HepG2 (cell line): ENCODE measurements around the gene RPGRIP1. TPM values are rescaled to one million over a fixed set of nuclear protein-coding genes. Genes with fewer than 3 reads are reported as not detected.
A peak's percentile ranks its signal among the peaks of the same experiment; 100 is the strongest.

Experiments
- ATAC-seq: fragments of 200-7000 bp; cut with Tn5 transposase; 3 replicates; pipeline ENCODE4 v1.9.1; 2020; ENCODE audit warnings: mild to moderate bottlenecking, moderate library complexity
- BruUV-seq: library from RNA; stranded (reverse); fragments of 400-500 nt; replicated peaks from 2 replicates; lab custom pipeline; 2021; lab: Mats Ljungman, UMichigan
- CTCF ChIA-PET: fragments of 300-600 bp; formaldehyde crosslinking; extraction: SDS; loops from one replicate; lab custom pipeline; 2021; ENCODE audit warnings: low total read pairs, inconsistent platforms, low intra/inter-chr PET ratio; lab: Yijun Ruan, JAX
- POLR2A ChIA-PET: fragments of 350-600 bp; sonication (Branson Sonifier 250); formaldehyde crosslinking; loops from one replicate; lab custom pipeline; 2020; ENCODE audit warnings: antibody characterized with exemption, inconsistent platforms; lab: Yijun Ruan, JAX
- DNase-seq: peaks from one replicate; pipeline ENCODE4 v3.0.0-alpha.2; 2015; ENCODE audit warnings: low spot score
- FAIRE-seq: peaks from 3 replicates; lab custom pipeline; 2011; peaks lifted over from hg19 to GRCh38; lab: Jason Lieb, UNC
- H2AFZ ChIP-seq: one replicate; pipeline ENCODE4 v1.6.1; 2011; ENCODE audit warnings: low read length, inconsistent platforms
- H3K27ac ChIP-seq: fragments of 300-600 bp; 3 replicates; pipeline ENCODE4 v1.8.0; 2011; ENCODE audit warnings: mixed run types, mild to moderate bottlenecking, mixed read lengths, low read length, inconsistent platforms; ENCODE audit not compliant: insufficient read depth; ENCODE audit errors: extremely low read length
- H3K27me3 ChIP-seq, 2 experiments: fragments of 200-600 bp in 1 of 2; 2 replicates in 1 of 2; 3 replicates in 1 of 2; pipeline versions ENCODE4 v1.6.0 to v1.8.0; 2011; ENCODE audit warnings: low read length in 2 of 2, mild to moderate bottlenecking in 2 of 2, moderate library complexity in 2 of 2, inconsistent platforms in 1 of 2; ENCODE audit not compliant: insufficient read depth in 2 of 2, control insufficient read depth in 1 of 2
- H3K36me3 ChIP-seq, 2 experiments: fragments of 200-600 bp in 1 of 2; replicated peaks in 1 of 2; 2 replicates in 1 of 2; 3 replicates in 1 of 2; pipeline versions ENCODE4 v1.5.1 to v1.8.0; 2011; ENCODE audit warnings: low read length in 2 of 2, inconsistent platforms in 1 of 2; ENCODE audit not compliant: insufficient read depth in 2 of 2, control insufficient read depth in 1 of 2
- H3K4me1 ChIP-seq: 2 replicates; pipeline ENCODE4 v1.5.1; 2012; ENCODE audit warnings: low read length, inconsistent platforms; ENCODE audit not compliant: insufficient read depth
- H3K4me2 ChIP-seq: 2 replicates; pipeline ENCODE4 v1.6.0; 2011; ENCODE audit warnings: low read depth, low read length, inconsistent platforms
- H3K4me3 ChIP-seq, 3 experiments: fragments of 200-600 bp in 1 of 3; sonication (generic), shearing (Covaris generic) in 1 of 3; replicated peaks in 1 of 3; 2 replicates each; pipeline ENCODE4 v1.5.1; 2011 to 2016; ENCODE audit warnings: low read length in 3 of 3, inconsistent platforms in 2 of 3, low read depth in 2 of 3, mild to moderate bottlenecking in 2 of 3, control low read depth in 1 of 3, mixed read lengths in 1 of 3; ENCODE audit not compliant: insufficient read depth in 1 of 3
- H3K79me2 ChIP-seq: one replicate; pipeline ENCODE4 v1.6.1; 2011; ENCODE audit warnings: low read length, inconsistent platforms; ENCODE audit not compliant: insufficient read depth
- H3K9ac ChIP-seq: 2 replicates; pipeline ENCODE4 v1.6.0; 2011; ENCODE audit warnings: mild to moderate bottlenecking, low read depth, low read length, inconsistent platforms; ENCODE audit not compliant: insufficient read depth
- H3K9me3 ChIP-seq: 2 replicates; pipeline ENCODE4 v1.5.1; 2012; ENCODE audit warnings: mild to moderate bottlenecking, low read length
- H4K20me1 ChIP-seq: 2 replicates; pipeline ENCODE4 v1.6.0; 2011; ENCODE audit warnings: inconsistent platforms, mild to moderate bottlenecking, low read length, moderate library complexity; ENCODE audit not compliant: insufficient read depth
- ATM ChIP-seq: fragments of 450-650 bp; IDR thresholded peaks from 2 replicates; pipeline ENCODE4 v1.7.1; 2017; ENCODE audit warnings: mild to moderate bottlenecking, borderline replicate concordance
- CAMTA2 ChIP-seq: sonication (generic); formaldehyde crosslinking; IDR thresholded peaks from 2 replicates; pipeline ENCODE4 v1.4.0; 2020; ENCODE audit warnings: mild to moderate bottlenecking, missing genetic modification reagents, borderline replicate concordance
- GPN1 ChIP-seq: sonication (generic); formaldehyde crosslinking; IDR thresholded peaks from 2 replicates; pipeline ENCODE4 v1.5.1; 2020; ENCODE audit warnings: missing genetic modification reagents, borderline replicate concordance
- KAT7 ChIP-seq: IDR thresholded peaks from 2 replicates; pipeline ENCODE4 v1.6.1; 2018; ENCODE audit warnings: borderline replicate concordance, missing compliant biosample characterization
- KDM5A ChIP-seq: fragments of 200-600 bp; sonication (generic); IDR thresholded peaks from 2 replicates; pipeline ENCODE4 v1.7.0; 2018; ENCODE audit warnings: antibody characterized with exemption, mild to moderate bottlenecking, low read length, borderline replicate concordance
- MTF2 ChIP-seq: sonication (generic); formaldehyde crosslinking; IDR thresholded peaks from 2 replicates; pipeline ENCODE4 v1.5.0; 2020; ENCODE audit warnings: missing genetic modification reagents, borderline replicate concordance
- PCBP1 ChIP-seq: fragments of 200-400 bp; formaldehyde crosslinking; IDR thresholded peaks from 2 replicates; pipeline ENCODE4 v1.6.1; 2017; ENCODE audit warnings: mild to moderate bottlenecking, low read depth, low read length, borderline replicate concordance
- POLR2A ChIP-seq, 2 experiments: IDR thresholded peaks; 2 replicates each; pipeline ENCODE4 v1.6.1; 2011; ENCODE audit warnings: low read depth in 2 of 2, low read length in 2 of 2, mild to moderate bottlenecking in 1 of 2, moderate library complexity in 1 of 2; ENCODE audit not compliant: insufficient read depth in 1 of 2
- SIN3A ChIP-seq: IDR thresholded peaks from 2 replicates; pipeline ENCODE4 v1.6.1; 2011; ENCODE audit warnings: low read depth, mild to moderate bottlenecking, control low read depth, low read length, borderline replicate concordance
- TRIM22 ChIP-seq: fragments of 450-650 bp; IDR thresholded peaks from 2 replicates; pipeline ENCODE4 v1.6.1; 2017
- ZBTB8A ChIP-seq: sonication (generic); formaldehyde crosslinking; IDR thresholded peaks from 2 replicates; pipeline ENCODE4 v1.4.0; 2020; ENCODE audit warnings: mild to moderate bottlenecking, low read depth, missing genetic modification reagents, borderline replicate concordance
- ZNF124 ChIP-seq: sonication (generic); formaldehyde crosslinking; IDR thresholded peaks from 2 replicates; pipeline ENCODE4 v1.4.0; 2020; ENCODE audit warnings: missing genetic modification reagents
- ZNF460 ChIP-seq: sonication (generic); formaldehyde crosslinking; IDR thresholded peaks from 2 replicates; pipeline ENCODE4 v1.5.1; 2020; ENCODE audit warnings: missing genetic modification reagents, mild to moderate bottlenecking, borderline replicate concordance
- WGBS: methylation state at CpG from one replicate; pipeline ENCODE4 v1.1.6; 2017; ENCODE audit warnings: low lambda C conversion rate; 5-methylcytosine and 5-hydroxymethylcytosine counted together
- in situ Hi-C: cut with HindIII; loops from 2 replicates; pipeline ENCODE4 v1.10.0; 2017; ENCODE audit warnings: low pct_unique_long_range_greater_than_20kb; ENCODE audit not compliant: extremely low pct_ligation_motif_present
- intact Hi-C: fragments of 100-400 bp; cut with micrococcal nuclease; formaldehyde crosslinking; loops from one replicate; pipeline ENCODE4 v1.10.0; 2022; ENCODE audit not compliant: unreplicated experiment
- polyA plus RNA-seq, 8 experiments: library from polyadenylated mRNA; depleted of rRNA in 3 of 8; stranded (reverse) in 7 of 8; unstranded in 1 of 8; fragments of >200 nt; fragmentation: Illumina TruSeq in 4 of 8; extraction: Trizol in 4 of 8; gene quantifications; 2 replicates each; pipeline versions ENCODE4 v1.2.1 to v1.2.3, GENCODE V29; 2011 to 2016; ENCODE audit warnings: low read depth in 4 of 8, missing spikeins in 1 of 8, mixed read lengths in 1 of 8; ENCODE audit not compliant: insufficient read depth in 1 of 8
- total RNA-seq, 5 experiments: library from RNA; depleted of rRNA; stranded (reverse); fragments of >200 nt; fragmentation: Illumina TruSeq; extraction: Trizol; gene quantifications; 2 replicates each; pipeline ENCODE4 v1.2.3, GENCODE V29; 2016; ENCODE audit warnings: low read depth in 1 of 5
- TF ChIP-seq, protein P1 (sequence below): sonication (generic); formaldehyde crosslinking; IDR thresholded peaks from 2 replicates; pipeline ENCODE4 v1.8.0; 2022; ENCODE audit warnings: mild to moderate bottlenecking, missing genetic modification reagents; ENCODE audit not compliant: insufficient replicate concordance
- TF ChIP-seq, protein P2 (sequence below): sonication (generic); formaldehyde crosslinking; IDR thresholded peaks from 2 replicates; pipeline ENCODE4 v1.8.1; 2023; ENCODE audit warnings: mild to moderate bottlenecking, missing genetic modification reagents
- TF ChIP-seq, protein P3 (sequence below): sonication (generic); formaldehyde crosslinking; IDR thresholded peaks from 2 replicates; pipeline ENCODE4 v1.9.0; 2021; ENCODE audit warnings: missing genetic modification reagents, borderline replicate concordance
- TF ChIP-seq, protein P4 (sequence below): sonication (generic); formaldehyde crosslinking; IDR thresholded peaks from 2 replicates; pipeline ENCODE4 v1.5.0; 2020; ENCODE audit warnings: missing genetic modification reagents

RPGRIP1 gene
- total and polyA plus RNA-seq, 2 of the 13 experiments (the other 11 are each of a cell fraction or from before 2014, with no cell fraction given), result 0.13 to 1.1 TPM

DNA sequence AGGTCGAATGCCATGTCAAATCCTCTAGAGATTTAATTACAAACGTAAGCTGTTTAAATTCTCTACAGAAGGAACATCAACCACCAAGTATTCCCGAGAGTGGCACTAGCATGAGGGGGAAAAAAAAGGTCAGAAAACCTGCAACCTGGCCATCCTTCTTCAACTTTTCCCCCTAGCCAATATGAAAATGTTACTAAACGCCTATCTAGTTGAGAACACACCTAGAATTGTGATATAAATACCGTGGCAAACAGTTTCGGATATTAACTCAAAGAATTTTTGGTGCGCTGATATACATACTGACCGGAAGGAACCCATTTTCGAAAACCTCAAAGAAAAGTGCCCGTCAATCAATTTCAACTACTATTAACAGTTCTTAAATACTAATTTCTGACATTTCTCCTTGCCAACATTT, 12.4 kb upstream of the RPGRIP1 start:
- FAIRE-seq, result no peak
- in situ Hi-C loops, result no loop called here
- TF ChIP-seq GPN1 (CRISPR knock-in tag) (no peak), MTF2 (CRISPR knock-in tag) (no peak), TRIM22 (no peak), KAT7 (CRISPR knock-in tag) (peak; percentile 54; the same call in 1 of the 2 replicates), POLR2A (IDR thresholded peaks at IDR 0.05; ENCODE audit: insufficient read depth in 1 of 2, low read depth in 2 of 2, low read length in 2 of 2) (0 out of 4 replicates have a peak, but pooled peaks have one; percentile 14 to 36), ATM (no peak), ZNF460 (CRISPR knock-in tag) (no peak), CAMTA2 (CRISPR knock-in tag) (no peak), ZNF124 (no peak), PCBP1 (no peak), SIN3A (peak; percentile 13; the same call in 1 of the 2 replicates), KDM5A (no peak), ZBTB8A (CRISPR knock-in tag) (no peak)
- TF ChIP-seq, protein P1, sequence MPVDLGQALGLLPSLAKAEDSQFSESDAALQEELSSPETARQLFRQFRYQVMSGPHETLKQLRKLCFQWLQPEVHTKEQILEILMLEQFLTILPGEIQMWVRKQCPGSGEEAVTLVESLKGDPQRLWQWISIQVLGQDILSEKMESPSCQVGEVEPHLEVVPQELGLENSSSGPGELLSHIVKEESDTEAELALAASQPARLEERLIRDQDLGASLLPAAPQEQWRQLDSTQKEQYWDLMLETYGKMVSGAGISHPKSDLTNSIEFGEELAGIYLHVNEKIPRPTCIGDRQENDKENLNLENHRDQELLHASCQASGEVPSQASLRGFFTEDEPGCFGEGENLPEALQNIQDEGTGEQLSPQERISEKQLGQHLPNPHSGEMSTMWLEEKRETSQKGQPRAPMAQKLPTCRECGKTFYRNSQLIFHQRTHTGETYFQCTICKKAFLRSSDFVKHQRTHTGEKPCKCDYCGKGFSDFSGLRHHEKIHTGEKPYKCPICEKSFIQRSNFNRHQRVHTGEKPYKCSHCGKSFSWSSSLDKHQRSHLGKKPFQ (CRISPR knock-in tag), result no peak
- TF ChIP-seq, protein P2, sequence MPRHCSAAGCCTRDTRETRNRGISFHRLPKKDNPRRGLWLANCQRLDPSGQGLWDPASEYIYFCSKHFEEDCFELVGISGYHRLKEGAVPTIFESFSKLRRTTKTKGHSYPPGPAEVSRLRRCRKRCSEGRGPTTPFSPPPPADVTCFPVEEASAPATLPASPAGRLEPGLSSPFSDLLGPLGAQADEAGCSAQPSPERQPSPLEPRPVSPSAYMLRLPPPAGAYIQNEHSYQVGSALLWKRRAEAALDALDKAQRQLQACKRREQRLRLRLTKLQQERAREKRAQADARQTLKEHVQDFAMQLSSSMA (CRISPR knock-in tag), result no peak
- TF ChIP-seq, protein P3, sequence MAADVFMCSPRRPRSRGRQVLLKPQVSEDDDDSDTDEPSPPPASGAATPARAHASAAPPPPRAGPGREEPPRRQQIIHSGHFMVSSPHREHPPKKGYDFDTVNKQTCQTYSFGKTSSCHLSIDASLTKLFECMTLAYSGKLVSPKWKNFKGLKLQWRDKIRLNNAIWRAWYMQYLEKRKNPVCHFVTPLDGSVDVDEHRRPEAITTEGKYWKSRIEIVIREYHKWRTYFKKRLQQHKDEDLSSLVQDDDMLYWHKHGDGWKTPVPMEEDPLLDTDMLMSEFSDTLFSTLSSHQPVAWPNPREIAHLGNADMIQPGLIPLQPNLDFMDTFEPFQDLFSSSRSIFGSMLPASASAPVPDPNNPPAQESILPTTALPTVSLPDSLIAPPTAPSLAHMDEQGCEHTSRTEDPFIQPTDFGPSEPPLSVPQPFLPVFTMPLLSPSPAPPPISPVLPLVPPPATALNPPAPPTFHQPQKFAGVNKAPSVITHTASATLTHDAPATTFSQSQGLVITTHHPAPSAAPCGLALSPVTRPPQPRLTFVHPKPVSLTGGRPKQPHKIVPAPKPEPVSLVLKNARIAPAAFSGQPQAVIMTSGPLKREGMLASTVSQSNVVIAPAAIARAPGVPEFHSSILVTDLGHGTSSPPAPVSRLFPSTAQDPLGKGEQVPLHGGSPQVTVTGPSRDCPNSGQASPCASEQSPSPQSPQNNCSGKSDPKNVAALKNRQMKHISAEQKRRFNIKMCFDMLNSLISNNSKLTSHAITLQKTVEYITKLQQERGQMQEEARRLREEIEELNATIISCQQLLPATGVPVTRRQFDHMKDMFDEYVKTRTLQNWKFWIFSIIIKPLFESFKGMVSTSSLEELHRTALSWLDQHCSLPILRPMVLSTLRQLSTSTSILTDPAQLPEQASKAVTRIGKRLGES (CRISPR knock-in tag), result 0 out of 2 replicates have a peak, but pooled peaks have one; percentile 36
- TF ChIP-seq, protein P4, sequence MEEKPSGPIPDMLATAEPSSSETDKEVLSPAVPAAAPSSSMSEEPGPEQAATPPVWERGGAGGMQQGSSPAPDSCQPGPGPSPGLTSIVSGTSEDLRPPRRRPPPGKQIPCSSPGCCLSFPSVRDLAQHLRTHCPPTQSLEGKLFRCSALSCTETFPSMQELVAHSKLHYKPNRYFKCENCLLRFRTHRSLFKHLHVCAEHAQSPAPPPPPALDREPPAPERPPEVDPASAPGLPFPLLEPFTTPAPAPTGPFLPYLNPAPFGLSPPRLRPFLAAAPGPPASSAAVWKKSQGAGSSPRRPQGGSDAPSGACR, result no peak

More for the DNA sequence above, 12.4 kb upstream of the RPGRIP1 start:
- ATAC-seq (no peak), DNase-seq (no peak)
- H4K20me1 ChIP-seq, result peaks cover 67% of the 10 kb centered on the region
- H3K27ac ChIP-seq, result peak overlapping the region; percentile 91
- peak overlapping the region; percentile 100 for H3K9ac ChIP-seq
- under 1% methylated on average over 10 of the region's 10 CpGs for WGBS
- peaks cover 0 to 5% of the 10 kb centered on the region in 2 experiments; a peak in 2 of 5 replicates for H3K27me3 ChIP-seq
- BruUV-seq, result no TSS peak
- peak overlapping the region; percentile 88 for H3K4me2 ChIP-seq
- POLR2A ChIA-PET, result interaction anchor here (1.4 to 6.0 kb wide), 2 partner anchors 8 to 11 kb away, joined by 3 to 68 read pairs; no protein-coding TSS in a partner anchor
- peaks cover 73% of the 10 kb centered on the region for H3K79me2 ChIP-seq
- peaks cover 51% of the 10 kb centered on the region for H3K4me1 ChIP-seq
- H3K4me3 ChIP-seq, result peak overlapping the region; percentile 86 to 98 (median 90); a peak in 5 of 6 replicates
- CTCF ChIA-PET, result no interaction called here
- intact Hi-C loops, result loop anchor here (1.0 kb wide), 1 partner anchor 117 kb away; the partner anchor contains the start of gene SUPT16H
- no peaks in the 10 kb centered on the region for H3K9me3 ChIP-seq
- H3K36me3 ChIP-seq, result peaks cover 9 to 44% of the 10 kb centered on the region in 2 experiments
- no peak overlapping the region for H2AFZ ChIP-seq
